Activated CD4-positive, alpha-beta T cell treated with anti-CD3 and anti-CD28 coated beads for 4 hours (primary cell): Measurements from ENCODE around the gene MMP17.
A peak's percentile ranks its signal among the peaks of the same experiment; 100 is the strongest.

ENCODE experiments used
- DNase-seq, 2 donors: peaks; one replicate each; pipeline ENCODE4 v3.0.0-alpha.2; 2020

Gene MMP17

GRCh38 chr12:131830914-131831571 lies 2.9 kb downstream of the MMP17 start:
- peak; percentile 35 to 46 for DNase-seq

GRCh38 chr12:131831635-131832041 lies 3.4 kb downstream of the MMP17 start:
- no peak for DNase-seq

GRCh38 chr12:131832321-131833231 lies 4.4 kb downstream of the MMP17 start:
- no peak for DNase-seq

GRCh38 chr12:131833288-131833895 lies 5.2 kb downstream of the MMP17 start:
- DNase-seq: no peak

- DNase-seq: no peak
These were observed 5.9 kb downstream of the MMP17 start for GRCh38 chr12:131833896-131834641.

- no peak for DNase-seq
These were observed 6.8 kb downstream of the MMP17 start for GRCh38 chr12:131834798-131835615.

GRCh38 chr12:131835616-131836171 lies 7.5 kb downstream of the MMP17 start:
- DNase-seq: no peak

- DNase-seq: no peak
These were observed 8.0 kb downstream of the MMP17 start for GRCh38 chr12:131836193-131836592.

- no peak for DNase-seq
These were observed 8.7 kb downstream of the MMP17 start for GRCh38 chr12:131836714-131837397.

GRCh38 chr12:131840643-131841416 lies 12.6 kb downstream of the MMP17 start:
- no peak for DNase-seq

GRCh38 chr12:131841547-131841946 lies 13.4 kb downstream of the MMP17 start:
- no peak for DNase-seq

- DNase-seq: no peak
These were observed 14.0 kb downstream of the MMP17 start for GRCh38 chr12:131842169-131842568.

GRCh38 chr12:131843527-131843926 lies 15.3 kb downstream of the MMP17 start:
- no peak for DNase-seq

- no peak for DNase-seq
These were observed 15.9 kb downstream of the MMP17 start for GRCh38 chr12:131844140-131844539.

- no peak for DNase-seq
These were observed 16.5 kb downstream of the MMP17 start for GRCh38 chr12:131844656-131845055.

- DNase-seq: no peak
These were observed 16.9 kb downstream of the MMP17 start for GRCh38 chr12:131845121-131845520.

- DNase-seq: no peak
These were observed 19.3 kb downstream of the MMP17 start for GRCh38 chr12:131847456-131847855.

GRCh38 chr12:131848753-131849152 lies 20.6 kb downstream of the MMP17 start:
- DNase-seq: no peak

GRCh38 chr12:131849700-131850553 lies 21.7 kb downstream of the MMP17 start:
- no peak for DNase-seq
